ENCODE data around the gene ZBTB40. TPM values are rescaled to one million over a fixed set of nuclear protein-coding genes. Genes with fewer than 3 reads are reported as not detected.

Gene ZBTB40
- total RNA-seq, 3 donors from 2014 or later = 14.8 to 28.0 (median 16.7) TPM

GRCh38 chr1:22476566-22476965 lies 24.9 kb downstream of the ZBTB40 start:
- Histone ChIP-seq H3K9me3 (no peaks in the 10 kb centered on the region), H3K4me1 (ENCODE audit: low read depth) (no peaks in the 10 kb centered on the region), H3K4me3 (no peak overlapping the region), H3K36me3 (ENCODE audit: low read depth) (no peaks in the 10 kb centered on the region)
- DNase-seq (no peak), ATAC-seq (no peak)
- no peak for TF ChIP-seq CTCF (IDR thresholded peaks at IDR 0.05)
- intact Hi-C loops (cut with DNase I, micrococcal nuclease) = no loop called here

- Histone ChIP-seq H3K36me3 (ENCODE audit: low read depth) (no peaks in the 10 kb centered on the region), H3K4me1 (ENCODE audit: low read depth) (no peaks in the 10 kb centered on the region), H3K4me3 (no peak overlapping the region), H3K9me3 (no peaks in the 10 kb centered on the region)
- TF ChIP-seq CTCF (IDR thresholded peaks at IDR 0.05) = no peak
- ATAC-seq (no peak), DNase-seq (no peak)
- intact Hi-C loops (cut with DNase I, micrococcal nuclease) = no loop called here
These were observed 31.5 kb downstream of the ZBTB40 start for GRCh38 chr1:22483121-22483520.

- intact Hi-C loops (cut with DNase I, micrococcal nuclease) = no loop called here
- TF ChIP-seq CTCF (IDR thresholded peaks at IDR 0.05) = no peak
- no peak for ATAC-seq
These were observed 33.2 kb downstream of the ZBTB40 start for GRCh38 chr1:22484706-22485345.

GRCh38 chr1:22485431-22485830 lies 33.8 kb downstream of the ZBTB40 start:
- intact Hi-C loops (cut with DNase I, micrococcal nuclease) = no loop called here
- Histone ChIP-seq H3K4me1 (ENCODE audit: low read depth) (no peaks in the 10 kb centered on the region), H3K36me3 (ENCODE audit: low read depth) (no peaks in the 10 kb centered on the region), H3K4me3 (no peak overlapping the region), H3K9me3 (no peaks in the 10 kb centered on the region)
- no peak for DNase-seq
- no peak for TF ChIP-seq CTCF (IDR thresholded peaks at IDR 0.05)
- no peak for ATAC-seq

More at GRCh38 chr1:22484706-22485345, 33.2 kb downstream of the ZBTB40 start:
- no peak for DNase-seq
- Histone ChIP-seq H3K9me3 (no peaks in the 10 kb centered on the region), H3K4me3 (no peak overlapping the region), H3K4me1 (ENCODE audit: low read depth) (no peaks in the 10 kb centered on the region), H3K36me3 (ENCODE audit: low read depth) (no peaks in the 10 kb centered on the region)

- ATAC-seq = no peak
- Histone ChIP-seq H3K4me3 (no peak overlapping the region), H3K36me3 (ENCODE audit: low read depth) (no peaks in the 10 kb centered on the region), H3K4me1 (ENCODE audit: low read depth) (no peaks in the 10 kb centered on the region), H3K9me3 (no peaks in the 10 kb centered on the region)
- TF ChIP-seq CTCF (IDR thresholded peaks at IDR 0.05) = no peak
- no peak for DNase-seq
- intact Hi-C loops (cut with DNase I, micrococcal nuclease) = no loop called here
These were observed 36.1 kb downstream of the ZBTB40 start for GRCh38 chr1:22487781-22488180.

GRCh38 chr1:22488319-22488718 lies 36.7 kb downstream of the ZBTB40 start:
- no peak for TF ChIP-seq CTCF (IDR thresholded peaks at IDR 0.05)
- no peaks in the 10 kb centered on the region for H3K4me1 ChIP-seq (ENCODE audit: low read depth)
- ATAC-seq = no peak
- no peak for DNase-seq
- intact Hi-C loops (cut with DNase I, micrococcal nuclease) = no loop called here
- no peak overlapping the region for H3K4me3 ChIP-seq
- no peaks in the 10 kb centered on the region for H3K36me3 ChIP-seq (ENCODE audit: low read depth)
- H3K9me3 ChIP-seq = no peaks in the 10 kb centered on the region
